Activated effector memory CD4-positive, alpha-beta T cell treated with anti-CD3 and anti-CD28 coated beads, Interleukin-2, amount 50 U/mL, for 16 hours (primary cell): ENCODE measurements around the gene MRPL37.

Experiments
- DNase-seq: peaks from one replicate; pipeline ENCODE4 v3.0.0-alpha.2; 2020

Gene MRPL37

GRCh38 chr1:54266195-54266594 lies 66.2 kb downstream of the MRPL37 start:
- DNase-seq = no peak

- DNase-seq = no peak
Observed at GRCh38 chr1:54266908-54267307, 66.9 kb downstream of the MRPL37 start.
